Inflammatory macrophage treated with lipopolysaccharide for 1 hour (primary cell): ENCODE results near the gene CDH13.

Experiments
- DNase-seq, 2 donors: peaks; one replicate each; pipeline ENCODE4 v3.0.0-alpha.2; 2020 to 2022

Gene CDH13

GRCh38 chr16:83799336-83799735 lies 1172.6 kb downstream of the CDH13 start:
- DNase-seq, result no peak

- DNase-seq, result no peak
Observed at GRCh38 chr16:83802135-83802534, 1175.4 kb downstream of the CDH13 start.

DNA sequence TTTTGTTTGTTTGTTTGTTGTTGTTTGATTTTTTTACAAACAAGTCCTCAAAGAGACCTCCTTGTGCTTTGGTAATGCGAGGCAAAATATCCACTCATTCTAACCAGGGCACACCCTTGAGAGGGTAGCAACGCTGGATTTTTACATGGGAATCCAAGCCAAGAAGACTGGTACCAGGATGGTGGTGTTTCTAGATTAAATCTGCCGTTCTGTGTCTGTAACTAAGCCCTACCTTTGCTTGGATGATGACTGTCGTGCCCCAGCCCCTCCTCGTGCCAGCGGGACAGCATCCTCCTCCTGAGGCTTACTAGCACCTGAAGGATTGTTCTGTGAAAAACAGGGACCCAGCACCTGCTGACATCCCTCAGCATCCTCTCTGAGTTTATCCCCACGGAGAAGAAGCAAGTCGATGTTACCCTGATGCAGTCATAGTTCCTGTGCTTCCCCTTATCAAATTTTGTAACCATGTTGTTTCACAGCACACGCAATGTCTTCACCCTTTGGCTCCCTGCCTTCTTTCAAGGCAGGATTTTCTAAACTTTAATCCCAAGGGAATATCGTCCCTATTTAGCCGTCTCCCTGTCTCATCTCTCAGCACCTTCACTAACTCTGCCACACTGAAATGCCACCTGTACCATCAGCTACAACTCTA lies 1175.9 kb downstream of the CDH13 start:
- peak; percentile 37 to 52 for DNase-seq

GRCh38 chr16:83803811-83804210 lies 1177.0 kb downstream of the CDH13 start:
- no peak for DNase-seq

- DNase-seq, result no peak
Observed at GRCh38 chr16:83804366-83804765, 1177.6 kb downstream of the CDH13 start.

DNA sequence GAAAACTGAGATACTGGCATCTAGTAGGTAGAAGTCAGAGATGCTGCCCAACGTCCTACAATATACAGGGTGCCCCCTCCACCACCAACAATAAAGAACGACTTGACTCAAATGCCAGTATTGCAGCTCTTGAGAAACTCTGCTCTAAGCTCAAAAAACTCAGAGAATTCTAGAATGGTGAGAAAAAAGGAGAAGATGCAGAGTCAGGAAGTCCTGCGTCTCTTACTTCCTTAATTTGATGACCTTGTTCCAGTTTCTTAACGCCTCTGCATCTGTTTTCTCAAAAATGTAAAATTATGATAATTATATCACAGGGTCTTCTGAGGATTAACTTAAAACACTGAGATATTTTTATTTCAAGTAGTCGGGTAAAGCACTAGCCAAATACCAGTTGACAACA lies 1179.3 kb downstream of the CDH13 start:
- DNase-seq, result peak; percentile 79 to 85

GRCh38 chr16:83806731-83807130 lies 1180.0 kb downstream of the CDH13 start:
- peak in 1 of 2 donors; percentile 16 for DNase-seq

DNA sequence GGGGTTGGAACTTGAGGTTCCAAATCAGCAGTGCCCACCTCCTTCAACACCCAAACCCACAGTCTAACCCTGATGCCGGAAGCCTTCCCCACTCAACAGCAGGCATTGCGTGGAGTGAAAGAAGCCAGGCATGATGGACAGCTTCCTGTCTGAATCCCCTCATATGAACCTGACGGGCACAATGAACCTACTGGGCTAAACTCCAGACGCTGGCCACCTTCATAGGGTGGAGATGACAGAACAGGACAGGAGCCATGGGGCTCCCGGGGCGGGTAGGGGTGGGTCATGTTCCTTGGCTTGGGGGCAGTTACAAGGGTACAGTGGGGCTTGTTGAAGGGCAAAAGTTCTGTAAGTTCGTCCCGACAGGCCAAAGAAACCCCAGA lies 1180.5 kb downstream of the CDH13 start:
- DNase-seq, result no peak

GRCh38 chr16:83807710-83808572 lies 1181.2 kb downstream of the CDH13 start, which contains the start of gene HSBP1:
HSBP1 (plus strand) TSS chr16:83807978; CDS start chr16:83808077, 99 bp downstream.
- peak; percentile 93 to 97 for DNase-seq

DNA sequence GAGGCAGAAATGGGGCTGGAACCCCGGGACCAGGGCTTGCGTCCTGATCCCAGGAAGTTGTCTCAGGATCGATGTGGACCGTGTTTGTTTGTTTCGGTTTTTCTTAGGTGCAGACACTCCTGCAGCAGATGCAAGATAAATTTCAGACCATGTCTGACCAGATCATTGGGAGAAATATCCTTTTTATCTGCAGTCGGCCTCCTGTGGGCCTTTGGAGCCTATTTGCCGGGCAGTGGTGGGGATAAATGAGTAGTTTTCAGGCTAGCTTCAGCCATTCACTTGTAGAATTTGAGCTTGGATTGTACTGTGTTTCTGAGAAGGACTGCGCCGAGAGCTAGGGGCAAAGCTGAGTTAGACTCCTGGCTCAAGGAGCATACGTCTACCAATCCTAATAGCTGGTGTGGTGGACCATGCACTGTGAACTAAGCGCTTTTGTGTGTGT lies 1181.8 kb downstream of the CDH13 start:
- no peak for DNase-seq

DNA sequence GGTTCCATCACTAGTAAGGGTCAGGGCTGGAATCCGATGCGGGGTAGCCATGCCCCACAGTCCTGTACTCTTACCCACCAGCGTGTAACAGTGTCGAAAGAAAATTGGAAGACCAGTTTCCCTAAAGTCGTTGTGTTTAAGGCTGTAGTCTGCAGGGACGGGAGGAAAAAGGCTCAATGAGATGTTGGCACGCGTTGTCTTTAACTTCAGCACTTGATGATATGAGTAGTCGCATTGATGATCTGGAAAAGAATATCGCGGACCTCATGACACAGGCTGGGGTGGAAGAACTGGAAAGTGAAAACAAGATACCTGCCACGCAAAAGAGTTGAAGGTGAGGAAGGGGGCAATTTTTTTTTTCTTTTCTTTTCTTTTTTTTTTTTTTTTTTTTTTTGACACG lies 1182.3 kb downstream of the CDH13 start:
- no peak for DNase-seq

- DNase-seq, result no peak
Observed at GRCh38 chr16:83810901-83811300, 1184.1 kb downstream of the CDH13 start.

DNA sequence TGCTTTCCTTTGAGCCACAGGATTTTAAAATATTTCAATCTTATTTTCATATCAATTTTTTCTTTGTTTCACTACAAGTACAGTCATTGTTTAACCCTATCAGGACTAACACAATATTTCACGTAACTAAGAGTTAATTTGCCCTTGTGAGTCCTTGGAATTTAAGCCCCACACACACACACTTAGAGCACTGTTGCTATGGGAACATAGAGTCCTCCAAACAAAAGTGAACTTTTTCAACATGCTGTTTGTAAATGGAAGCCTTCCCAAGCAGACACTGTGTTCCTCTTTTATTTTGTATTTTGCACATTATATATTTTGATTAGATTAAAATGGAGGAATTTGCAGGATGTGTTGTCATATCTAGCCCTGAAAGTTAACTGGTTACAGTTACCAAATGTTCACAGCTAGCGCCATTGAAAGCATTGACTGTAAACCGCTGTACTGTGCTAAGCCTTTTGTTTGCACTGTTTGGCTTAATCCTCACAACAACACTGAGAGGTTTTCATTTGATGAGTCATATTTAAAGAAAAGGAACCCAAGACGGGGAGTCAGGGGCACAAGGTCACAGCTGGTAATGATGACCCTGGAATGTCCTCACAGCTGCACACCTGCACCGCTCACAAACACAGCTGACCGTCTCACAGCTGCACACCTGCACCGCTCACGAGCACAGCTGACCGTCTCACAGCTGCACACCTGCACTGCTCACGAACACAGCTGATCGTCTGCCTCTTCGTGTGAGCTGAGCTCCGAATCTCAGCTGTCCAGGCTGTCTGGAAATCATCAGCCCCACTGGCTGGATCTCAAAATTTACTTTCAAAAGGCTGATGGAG lies 1187.3 kb downstream of the CDH13 start:
- DNase-seq, result no peak

GRCh38 chr16:83814659-83814985 lies 1187.9 kb downstream of the CDH13 start:
- no peak for DNase-seq

DNA sequence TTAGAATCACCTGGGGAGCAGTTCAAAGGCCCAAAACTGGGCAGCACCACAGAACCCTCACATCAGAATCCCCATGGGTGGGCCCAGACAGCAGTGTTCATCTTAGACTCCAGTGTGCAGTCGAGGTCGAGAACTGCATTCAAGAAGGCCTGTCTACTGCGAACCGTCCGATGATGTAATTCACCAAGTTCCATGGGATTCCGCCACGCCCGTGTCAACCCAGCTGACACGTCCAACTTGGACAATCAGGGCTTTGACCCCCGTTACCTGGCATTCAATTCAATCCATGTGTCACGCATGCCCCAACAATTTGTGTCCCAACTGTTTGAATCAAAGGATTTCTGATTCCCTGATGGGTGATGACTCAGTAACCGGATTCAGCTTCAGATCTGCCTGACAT lies 1190.3 kb downstream of the CDH13 start:
- DNase-seq, result no peak

- no peak for DNase-seq
Observed at GRCh38 chr16:83818276-83818675, 1191.5 kb downstream of the CDH13 start.

GRCh38 chr16:83819361-83819760 lies 1192.6 kb downstream of the CDH13 start:
- no peak for DNase-seq

GRCh38 chr16:83826146-83826913 lies 1199.6 kb downstream of the CDH13 start:
- peak; percentile 51 to 95 for DNase-seq

- no peak for DNase-seq
Observed at GRCh38 chr16:83830091-83830768, 1203.5 kb downstream of the CDH13 start.

GRCh38 chr16:83830769-83831455 lies 1204.1 kb downstream of the CDH13 start:
- no peak for DNase-seq

DNA sequence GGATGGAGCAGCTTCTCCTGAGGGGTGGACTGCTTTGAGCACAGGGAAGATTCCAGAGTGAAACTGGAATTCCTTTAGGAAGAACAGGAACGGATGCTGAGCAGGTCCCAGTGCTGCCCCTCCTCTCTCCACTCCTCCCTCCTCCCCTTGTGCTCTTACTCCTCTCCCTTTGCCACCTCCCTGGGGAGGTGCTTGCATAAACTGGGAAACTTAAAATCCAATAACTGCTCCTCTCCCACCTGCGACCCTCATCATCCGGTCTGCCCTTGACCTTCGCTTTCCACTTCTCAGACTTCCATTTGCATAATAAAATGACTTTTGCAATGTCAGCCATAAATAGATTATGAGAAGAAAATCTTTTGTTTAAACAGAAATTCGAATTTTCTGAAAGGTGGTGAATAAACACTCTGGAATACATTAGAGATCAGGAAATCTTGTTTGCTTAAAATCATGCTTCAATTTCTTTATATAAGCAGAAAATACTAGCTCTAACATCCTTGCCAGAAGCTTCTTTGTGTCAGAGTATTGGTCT lies 1204.8 kb downstream of the CDH13 start:
- no peak for DNase-seq
